Trophoblast cell (in vitro differentiated cells and primary cell): ENCODE measurements around the gene LRIT2.

Experiments used
- DNase-seq, 2 donors: peaks; one replicate each; pipeline ENCODE4 v3.0.0-alpha.2; 2016
- H2AFZ ChIP-seq: 2 replicates; pipeline ENCODE4 v1.6.1; 2013; ENCODE audit warnings: low read length, moderate library complexity, mild to moderate bottlenecking; ENCODE audit not compliant: insufficient read depth, poor library complexity
- H2AK5ac ChIP-seq: 2 replicates; pipeline ENCODE4 v1.6.1; 2013; ENCODE audit warnings: mild to moderate bottlenecking, low read length
- H2BK120ac ChIP-seq: 2 replicates; pipeline ENCODE4 v1.6.1; 2013; ENCODE audit warnings: low read length, mild to moderate bottlenecking, moderate library complexity; ENCODE audit not compliant: insufficient read depth, poor library complexity
- H2BK12ac ChIP-seq: 2 replicates; pipeline ENCODE4 v1.6.1; 2013; ENCODE audit warnings: mild to moderate bottlenecking, low read length, moderate library complexity
- H2BK5ac ChIP-seq: 2 replicates; pipeline ENCODE4 v1.6.1; 2013; ENCODE audit warnings: low read length, low read depth, moderate library complexity, mild to moderate bottlenecking; ENCODE audit not compliant: poor library complexity
- H3K14ac ChIP-seq: 2 replicates; pipeline ENCODE4 v1.6.1; 2013; ENCODE audit warnings: mild to moderate bottlenecking, low read length
- H3K18ac ChIP-seq: 2 replicates; pipeline ENCODE4 v1.6.1; 2013; ENCODE audit warnings: mild to moderate bottlenecking, low read length
- H3K23ac ChIP-seq: 2 replicates; pipeline ENCODE4 v1.6.1; 2013; ENCODE audit warnings: low read length
- H3K27ac ChIP-seq: 2 replicates; pipeline ENCODE4 v1.5.1; 2013; ENCODE audit warnings: low read depth, mild to moderate bottlenecking, inconsistent platforms, low read length, moderate library complexity
- H3K27me3 ChIP-seq: 2 replicates; pipeline ENCODE4 v1.6.1; 2013; ENCODE audit warnings: inconsistent platforms, mild to moderate bottlenecking, low read length, moderate library complexity; ENCODE audit not compliant: insufficient read depth
- H3K36me3 ChIP-seq, 2 experiments: 1 replicate in 1 of 2; 2 replicates in 1 of 2; pipeline ENCODE4 v1.6.1; 2013; ENCODE audit warnings: low read length in 2 of 2, mild to moderate bottlenecking in 2 of 2, moderate library complexity in 1 of 2; ENCODE audit not compliant: insufficient read depth in 2 of 2, control insufficient read depth in 1 of 2
- H3K4ac ChIP-seq: 2 replicates; pipeline ENCODE4 v1.6.1; 2013; ENCODE audit warnings: low read depth, mild to moderate bottlenecking, low read length, moderate library complexity
- H3K4me1 ChIP-seq, 2 experiments: 1 replicate in 1 of 2; 2 replicates in 1 of 2; pipeline ENCODE4 v1.6.1; 2013; ENCODE audit warnings: low read length in 2 of 2, mild to moderate bottlenecking in 2 of 2, moderate library complexity in 1 of 2; ENCODE audit not compliant: insufficient read depth in 2 of 2, control insufficient read depth in 1 of 2
- H3K4me2 ChIP-seq: 2 replicates; pipeline ENCODE4 v1.6.1; 2013; ENCODE audit warnings: inconsistent platforms, mild to moderate bottlenecking, low read length, moderate library complexity
- H3K4me3 ChIP-seq: 2 replicates; pipeline ENCODE4 v1.5.1; 2013; ENCODE audit warnings: mild to moderate bottlenecking, low read depth, low read length, inconsistent platforms
- H3K79me1 ChIP-seq: one replicate; pipeline ENCODE4 v1.6.1; 2013; ENCODE audit warnings: low read length
- H3K79me2 ChIP-seq: 2 replicates; pipeline ENCODE4 v1.6.1; 2013; ENCODE audit warnings: low read length, mild to moderate bottlenecking; ENCODE audit not compliant: control insufficient read depth, insufficient read depth, poor library complexity
- H3K9ac ChIP-seq: 2 replicates; pipeline ENCODE4 v1.6.1; 2013; ENCODE audit warnings: mild to moderate bottlenecking, low read length
- H3K9me3 ChIP-seq: 2 replicates; pipeline ENCODE4 v1.6.1; 2013; ENCODE audit warnings: low read depth, mild to moderate bottlenecking, control low read depth, inconsistent platforms, low read length; ENCODE audit not compliant: insufficient read depth
- H4K12ac ChIP-seq: 2 replicates; pipeline ENCODE4 v1.6.1; 2013; ENCODE audit warnings: low read depth, mild to moderate bottlenecking, low read length, moderate library complexity
- H4K8ac ChIP-seq: 2 replicates; pipeline ENCODE4 v1.6.1; 2013; ENCODE audit warnings: low read depth, mild to moderate bottlenecking, low read length, moderate library complexity
- H4K91ac ChIP-seq: one replicate; pipeline ENCODE4 v1.6.1; 2013; ENCODE audit warnings: low read depth, mild to moderate bottlenecking, low read length, moderate library complexity
- WGBS: extraction: QIAGEN DNeasy Blood & Tissue Kit; methylation state at CpG from one replicate; pipeline ENCODE4 v1.1.7; 2013; ENCODE audit warnings: missing lambda C conversion rate; ENCODE audit not compliant: insufficient read length, insufficient coverage; ENCODE audit errors: extremely low coverage; 5-methylcytosine and 5-hydroxymethylcytosine counted together

Gene LRIT2

GRCh38 chr10:84226616-84227015, 1.3 kb upstream of the LRIT2 start:
- no peak overlapping the region for H3K4me3 ChIP-seq

GRCh38 chr10:84224411-84225028, 824 bp downstream of the LRIT2 start:
- Histone ChIP-seq H4K91ac (no peak overlapping the region), H3K18ac (no peak overlapping the region), H2AFZ (no peak overlapping the region), H2BK5ac (no peak overlapping the region), H3K4me3 (no peak overlapping the region), H2BK12ac (no peak overlapping the region), H2AK5ac (no peak overlapping the region), H3K4me2 (no peak overlapping the region), H4K8ac (no peak overlapping the region), H3K14ac (no peak overlapping the region), H3K9me3 (peaks cover 2% of the 10 kb centered on the region), H3K9ac (no peak overlapping the region), H4K12ac (no peak overlapping the region), H2BK120ac (no peak overlapping the region), H3K27me3 (no peaks in the 10 kb centered on the region), H3K23ac (no peak overlapping the region), H3K36me3 (no peaks in the 10 kb centered on the region), H3K79me1 (no peaks in the 10 kb centered on the region), H3K79me2 (no peaks in the 10 kb centered on the region), H3K27ac (no peak overlapping the region), H3K4ac (no peak overlapping the region), H3K4me1 (no peaks in the 10 kb centered on the region)
- DNase-seq = peak; percentile 82 to 91
- WGBS = no CpG with 5 or more reads among the region's 6 CpGs

More at GRCh38 chr10:84226616-84227015, 1.3 kb upstream of the LRIT2 start:
- H4K8ac ChIP-seq = no peak overlapping the region
- H3K18ac ChIP-seq = no peak overlapping the region
- H3K9ac ChIP-seq = no peak overlapping the region
- H3K27ac ChIP-seq = no peak overlapping the region
- no peak overlapping the region for H3K4me2 ChIP-seq
- H3K79me1 ChIP-seq = no peaks in the 10 kb centered on the region
- H4K91ac ChIP-seq = no peak overlapping the region
- H3K79me2 ChIP-seq = no peaks in the 10 kb centered on the region
- H3K23ac ChIP-seq = no peak overlapping the region
- H3K14ac ChIP-seq = no peak overlapping the region
- H4K12ac ChIP-seq = no peak overlapping the region
- no CpG with 5 or more reads among the region's 3 CpGs for WGBS
- H3K9me3 ChIP-seq = no peaks in the 10 kb centered on the region
- H3K4ac ChIP-seq = no peak overlapping the region
- no peak for DNase-seq
- H2BK12ac ChIP-seq = no peak overlapping the region
- H2BK120ac ChIP-seq = no peak overlapping the region
- H2AK5ac ChIP-seq = no peak overlapping the region
- H3K36me3 ChIP-seq = no peaks in the 10 kb centered on the region
- no peaks in the 10 kb centered on the region for H3K27me3 ChIP-seq
- H3K4me1 ChIP-seq = no peaks in the 10 kb centered on the region
- H2BK5ac ChIP-seq = no peak overlapping the region
- H2AFZ ChIP-seq = no peak overlapping the region

DNA sequence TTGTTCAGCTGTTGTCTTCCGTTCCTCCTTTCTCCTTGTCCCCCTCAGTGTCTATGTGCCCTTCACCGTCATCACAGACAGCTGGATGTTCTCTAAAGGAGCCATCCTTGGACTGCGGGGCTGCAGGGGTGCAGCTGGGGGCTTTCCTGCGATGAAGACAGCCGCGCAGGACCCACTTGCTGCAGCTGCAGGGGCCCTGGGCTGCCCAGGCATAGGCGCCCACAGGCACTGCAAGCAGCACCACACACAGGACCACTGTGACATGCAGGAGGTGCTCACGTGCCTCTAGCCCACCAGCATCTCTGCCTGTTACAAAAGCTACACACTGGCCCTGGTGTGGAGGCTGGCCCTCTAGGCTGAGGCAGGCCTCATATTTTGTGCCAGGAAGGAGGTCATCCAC, 3.4 kb downstream of the LRIT2 start:
- H2BK120ac ChIP-seq = no peak overlapping the region
- no peak overlapping the region for H3K18ac ChIP-seq
- no peak overlapping the region for H2AFZ ChIP-seq
- no peaks in the 10 kb centered on the region for H3K79me2 ChIP-seq
- no peaks in the 10 kb centered on the region for H3K4me1 ChIP-seq
- no peak overlapping the region for H3K4ac ChIP-seq
- H3K4me3 ChIP-seq = no peak overlapping the region
- no peak overlapping the region for H2BK12ac ChIP-seq
- H3K27ac ChIP-seq = no peak overlapping the region
- no peak overlapping the region for H3K23ac ChIP-seq
- WGBS = no CpG with 5 or more reads among the region's 8 CpGs
- no peak overlapping the region for H3K4me2 ChIP-seq
- H2BK5ac ChIP-seq = no peak overlapping the region
- H2AK5ac ChIP-seq = no peak overlapping the region
- no peaks in the 10 kb centered on the region for H3K36me3 ChIP-seq
- no peak overlapping the region for H3K14ac ChIP-seq
- no peaks in the 10 kb centered on the region for H3K27me3 ChIP-seq
- H4K91ac ChIP-seq = no peak overlapping the region
- H4K12ac ChIP-seq = no peak overlapping the region
- no peak for DNase-seq
- H3K9me3 ChIP-seq = peaks cover 2% of the 10 kb centered on the region
- no peaks in the 10 kb centered on the region for H3K79me1 ChIP-seq
- H3K9ac ChIP-seq = no peak overlapping the region
- H4K8ac ChIP-seq = no peak overlapping the region

DNA sequence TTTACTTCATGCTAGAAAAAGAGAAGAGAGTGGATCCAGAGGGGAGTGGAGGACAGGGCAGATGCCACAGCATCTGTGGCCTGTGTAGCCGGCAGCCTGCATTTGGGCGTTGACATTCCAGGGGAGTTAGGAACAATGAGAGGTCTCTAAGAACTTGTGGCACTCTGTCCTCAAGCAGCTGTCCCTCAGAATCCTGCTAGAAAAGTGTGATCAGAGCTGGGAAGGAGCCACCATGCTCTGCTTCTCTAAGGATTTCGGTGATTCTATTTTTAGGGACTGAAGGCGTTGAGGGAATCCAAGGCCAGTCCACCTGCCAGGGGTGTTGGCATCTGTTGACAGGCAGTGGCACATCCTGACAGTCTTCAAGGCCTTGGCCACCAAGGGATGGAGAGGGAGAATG, 7.6 kb downstream of the LRIT2 start:
- H3K14ac ChIP-seq = no peak overlapping the region
- H2BK12ac ChIP-seq = no peak overlapping the region
- no peak overlapping the region for H3K4ac ChIP-seq
- no peak overlapping the region for H4K8ac ChIP-seq
- H2AFZ ChIP-seq = no peak overlapping the region
- no peaks in the 10 kb centered on the region for H3K27me3 ChIP-seq
- H3K18ac ChIP-seq = no peak overlapping the region
- no peak overlapping the region for H2BK120ac ChIP-seq
- H3K27ac ChIP-seq = no peak overlapping the region
- no peaks in the 10 kb centered on the region for H3K79me1 ChIP-seq
- H3K79me2 ChIP-seq = no peaks in the 10 kb centered on the region
- H3K9me3 ChIP-seq = peaks cover 2% of the 10 kb centered on the region
- H3K4me1 ChIP-seq = no peaks in the 10 kb centered on the region
- H4K91ac ChIP-seq = no peak overlapping the region
- no peak overlapping the region for H3K4me2 ChIP-seq
- H2AK5ac ChIP-seq = no peak overlapping the region
- no CpG with 5 or more reads among the region's 4 CpGs for WGBS
- H3K4me3 ChIP-seq = no peak overlapping the region
- H3K36me3 ChIP-seq = no peaks in the 10 kb centered on the region
- no peak overlapping the region for H2BK5ac ChIP-seq
- DNase-seq = no peak
- no peak overlapping the region for H3K9ac ChIP-seq
- H3K23ac ChIP-seq = no peak overlapping the region
- no peak overlapping the region for H4K12ac ChIP-seq
